DND-41 (cell line): ENCODE measurements around the gene ADARB2.

ENCODE experiments used
- ATAC-seq: fragments of 200-7000 bp; cut with Tn5 transposase; 3 replicates; pipeline ENCODE4 v1.9.1; 2021; ENCODE audit warnings: low read depth; ENCODE audit not compliant: insufficient read depth
- DNase-seq: peaks from one replicate; pipeline ENCODE4 v3.0.0-alpha.2; 2020
- H2AFZ ChIP-seq: 2 replicates; pipeline ENCODE4 v1.6.0; 2012; ENCODE audit warnings: low read depth, low read length
- H3K27ac ChIP-seq: 2 replicates; pipeline ENCODE4 v1.5.1; 2012; ENCODE audit warnings: low read length, inconsistent platforms
- H3K27me3 ChIP-seq: fragments of 200-600 bp; sonication (generic); 2 replicates; pipeline ENCODE4 v1.6.0; 2012; ENCODE audit warnings: low read length, mild to moderate bottlenecking, inconsistent platforms; ENCODE audit not compliant: insufficient read depth, poor library complexity
- H3K36me3 ChIP-seq: 2 replicates; pipeline ENCODE4 v1.5.1; 2012; ENCODE audit warnings: low read length, inconsistent platforms; ENCODE audit not compliant: insufficient read depth
- H3K4me1 ChIP-seq: 2 replicates; pipeline ENCODE4 v1.5.1; 2012; ENCODE audit warnings: mild to moderate bottlenecking, low read length; ENCODE audit not compliant: insufficient read depth
- H3K4me2 ChIP-seq: 2 replicates; pipeline ENCODE4 v1.6.0; 2012; ENCODE audit warnings: mild to moderate bottlenecking, moderate library complexity, low read length, inconsistent platforms; ENCODE audit not compliant: insufficient read depth
- H3K4me3 ChIP-seq, 2 experiments: fragments of 200-600 bp in 1 of 2; shearing (Covaris generic) in 1 of 2; 2 replicates each; pipeline ENCODE4 v1.5.1; 2012 to 2016; ENCODE audit warnings: inconsistent platforms in 2 of 2, low read length in 2 of 2, mild to moderate bottlenecking in 2 of 2, low read depth in 1 of 2, moderate library complexity in 1 of 2
- H3K79me2 ChIP-seq: 2 replicates; pipeline ENCODE4 v1.6.0; 2012; ENCODE audit warnings: low read length, inconsistent platforms; ENCODE audit not compliant: insufficient read depth
- H3K9ac ChIP-seq: 2 replicates; pipeline ENCODE4 v1.6.0; 2012; ENCODE audit warnings: low read depth, mild to moderate bottlenecking, inconsistent platforms, low read length, moderate library complexity
- H3K9me3 ChIP-seq: 2 replicates; pipeline ENCODE4 v1.5.1; 2012; ENCODE audit warnings: low read length, moderate library complexity, mild to moderate bottlenecking, inconsistent platforms; ENCODE audit not compliant: insufficient read depth, severe bottlenecking
- H4K20me1 ChIP-seq: 2 replicates; pipeline ENCODE4 v1.6.0; 2012; ENCODE audit warnings: low read length; ENCODE audit not compliant: insufficient read depth
- EZH2 ChIP-seq: IDR thresholded peaks from 3 replicates; pipeline ENCODE4 v1.6.1; 2012; ENCODE audit warnings: borderline replicate concordance, low read depth, mild to moderate bottlenecking, moderate library complexity, low read length, inconsistent platforms; ENCODE audit not compliant: severe bottlenecking
- TF ChIP-seq, protein P1 (sequence below): IDR thresholded peaks from 2 replicates; pipeline ENCODE4 v1.5.1; 2012; ENCODE audit warnings: borderline replicate concordance, low read length, moderate library complexity, mild to moderate bottlenecking; ENCODE audit not compliant: poor library complexity, severe bottlenecking; ENCODE audit errors: extremely low read depth

Gene ADARB2

DNA sequence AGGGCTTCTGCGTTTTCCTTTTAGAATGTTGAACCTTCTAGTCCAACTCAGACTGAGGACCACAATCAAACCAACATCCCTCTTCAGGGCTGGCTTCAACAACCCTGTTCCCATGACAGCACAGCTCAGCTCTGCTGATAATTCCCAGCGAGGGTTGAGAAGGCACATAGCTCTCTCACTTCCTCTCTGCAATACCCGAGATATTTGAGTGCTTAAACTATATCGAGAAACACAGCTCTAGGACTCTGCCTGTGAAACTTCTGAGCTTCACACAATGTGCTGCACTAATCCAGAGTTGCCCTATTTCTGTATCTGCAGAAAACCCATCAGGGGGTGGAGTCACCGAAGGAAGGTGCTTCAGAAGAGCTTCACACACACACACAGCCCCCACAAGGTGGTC, 1.6 kb upstream of the ADARB2 start:
- Histone ChIP-seq H3K4me3 (no peak overlapping the region), H4K20me1 (no peaks in the 10 kb centered on the region), H3K9me3 (no peaks in the 10 kb centered on the region), H3K4me2 (no peak overlapping the region), H2AFZ (no peak overlapping the region), H3K27ac (no peak overlapping the region), H3K4me1 (peaks cover 25% of the 10 kb centered on the region), H3K27me3 (peaks cover 61% of the 10 kb centered on the region), H3K36me3 (no peaks in the 10 kb centered on the region), H3K79me2 (no peaks in the 10 kb centered on the region), H3K9ac (no peak overlapping the region)
- DNase-seq (no peak), ATAC-seq (no peak)
- no peak for TF ChIP-seq EZH2
- TF ChIP-seq, protein P1, sequence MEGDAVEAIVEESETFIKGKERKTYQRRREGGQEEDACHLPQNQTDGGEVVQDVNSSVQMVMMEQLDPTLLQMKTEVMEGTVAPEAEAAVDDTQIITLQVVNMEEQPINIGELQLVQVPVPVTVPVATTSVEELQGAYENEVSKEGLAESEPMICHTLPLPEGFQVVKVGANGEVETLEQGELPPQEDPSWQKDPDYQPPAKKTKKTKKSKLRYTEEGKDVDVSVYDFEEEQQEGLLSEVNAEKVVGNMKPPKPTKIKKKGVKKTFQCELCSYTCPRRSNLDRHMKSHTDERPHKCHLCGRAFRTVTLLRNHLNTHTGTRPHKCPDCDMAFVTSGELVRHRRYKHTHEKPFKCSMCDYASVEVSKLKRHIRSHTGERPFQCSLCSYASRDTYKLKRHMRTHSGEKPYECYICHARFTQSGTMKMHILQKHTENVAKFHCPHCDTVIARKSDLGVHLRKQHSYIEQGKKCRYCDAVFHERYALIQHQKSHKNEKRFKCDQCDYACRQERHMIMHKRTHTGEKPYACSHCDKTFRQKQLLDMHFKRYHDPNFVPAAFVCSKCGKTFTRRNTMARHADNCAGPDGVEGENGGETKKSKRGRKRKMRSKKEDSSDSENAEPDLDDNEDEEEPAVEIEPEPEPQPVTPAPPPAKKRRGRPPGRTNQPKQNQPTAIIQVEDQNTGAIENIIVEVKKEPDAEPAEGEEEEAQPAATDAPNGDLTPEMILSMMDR = no peak

DNA sequence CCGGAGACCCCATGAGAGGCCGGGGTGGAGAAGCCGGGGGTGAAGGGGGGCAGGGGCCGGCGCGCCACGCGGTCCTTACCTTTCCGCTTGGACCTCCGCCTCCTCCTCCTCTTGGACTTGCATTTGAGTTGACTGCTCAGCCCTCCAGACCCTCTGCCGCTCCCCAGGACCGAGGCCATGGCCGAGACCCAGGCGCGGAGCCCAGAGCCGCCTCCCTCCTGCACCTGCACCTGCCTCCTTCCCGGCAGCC, 428 bp downstream of the ADARB2 start:
- peak overlapping the region; percentile 17; the same call in 1 of the 2 replicates for H3K9ac ChIP-seq
- H2AFZ ChIP-seq = no peak overlapping the region
- TF ChIP-seq, protein P1 = no peak
- no peak for TF ChIP-seq EZH2
- DNase-seq (no peak), ATAC-seq (peak; percentile 64)
- H3K27ac ChIP-seq = no peak overlapping the region
- H3K27me3 ChIP-seq = peaks cover 63% of the 10 kb centered on the region
- no peaks in the 10 kb centered on the region for H3K9me3 ChIP-seq
- no peaks in the 10 kb centered on the region for H4K20me1 ChIP-seq
- H3K4me1 ChIP-seq = peaks cover 25% of the 10 kb centered on the region
- H3K36me3 ChIP-seq = no peaks in the 10 kb centered on the region
- H3K79me2 ChIP-seq = no peaks in the 10 kb centered on the region
- H3K4me3 ChIP-seq = peak overlapping the region in 1 of 2 experiments; percentile 33; a peak in 1 of 4 replicates
- H3K4me2 ChIP-seq = peak overlapping the region; percentile 57

DNA sequence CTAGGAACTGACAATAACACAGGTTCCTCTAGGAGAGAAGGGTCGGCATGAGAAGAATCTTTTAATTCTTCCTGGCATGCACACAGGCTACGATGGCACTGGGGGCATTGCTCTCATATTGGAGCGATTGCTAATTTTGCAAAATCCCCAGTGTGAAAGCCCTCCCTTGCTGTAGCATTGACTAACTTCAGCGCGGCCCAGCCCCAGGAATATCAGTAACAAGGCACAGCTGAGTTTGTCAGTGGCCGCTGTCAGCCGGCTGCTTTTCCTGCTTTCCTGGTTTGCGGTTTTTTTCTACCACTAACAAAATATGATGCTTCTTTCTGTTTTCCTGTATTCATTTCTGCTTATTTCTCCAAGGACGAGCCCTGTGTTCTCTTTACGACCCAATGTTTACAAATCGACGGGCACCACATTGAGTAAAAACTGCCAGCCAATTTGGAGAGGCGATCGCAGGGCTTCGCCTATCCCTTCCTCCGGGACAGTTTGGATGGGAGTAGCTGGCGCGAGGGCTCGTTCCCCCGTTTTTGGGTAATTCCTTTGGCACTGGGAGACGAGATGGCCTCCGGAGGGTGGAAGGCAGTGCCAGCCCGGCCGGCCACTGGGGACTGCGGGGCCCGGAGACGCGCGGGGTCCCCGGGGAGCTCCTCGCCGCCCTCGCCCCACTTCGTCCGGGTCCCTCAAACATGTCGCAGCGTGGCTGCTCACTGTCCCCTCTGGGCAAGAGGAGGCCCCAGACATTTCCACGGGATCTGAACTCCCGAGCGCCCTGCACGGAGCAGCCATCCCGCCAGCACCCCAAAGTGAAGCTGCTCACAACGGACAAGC, 967 bp downstream of the ADARB2 start:
- TF ChIP-seq EZH2 = no peak
- TF ChIP-seq, protein P1 = no peak
- Histone ChIP-seq H3K79me2 (no peaks in the 10 kb centered on the region), H3K4me2 (peak overlapping the region; percentile 57), H4K20me1 (no peaks in the 10 kb centered on the region), H2AFZ (no peak overlapping the region), H3K27me3 (peaks cover 63% of the 10 kb centered on the region), H3K27ac (no peak overlapping the region), H3K4me1 (peaks cover 22% of the 10 kb centered on the region), H3K9ac (peak overlapping the region; percentile 17; the same call in 1 of the 2 replicates), H3K4me3 (peak overlapping the region in 1 of 2 experiments; percentile 36; a peak in 2 of 4 replicates), H3K9me3 (no peaks in the 10 kb centered on the region), H3K36me3 (no peaks in the 10 kb centered on the region)
- DNase-seq = no peak
- ATAC-seq = 0 out of 3 replicates have a peak, but pooled peaks have one; percentile 30
